H7 (cell line): ENCODE measurements around the gene CAPN3. TPM values are rescaled to one million over a fixed set of nuclear protein-coding genes. Genes with fewer than 3 reads are reported as not detected.

Experiments
- DNase-seq: peaks from one replicate; pipeline ENCODE4 v3.0.0; 2012
- H3K27me3 ChIP-seq: 2 replicates; pipeline ENCODE4 v1.6.0; 2011; ENCODE audit warnings: mild to moderate bottlenecking, low read length; ENCODE audit not compliant: control insufficient read depth, insufficient read depth
- H3K36me3 ChIP-seq: replicated peaks from 2 replicates; pipeline ENCODE4 v1.5.1; 2011; ENCODE audit warnings: low read length; ENCODE audit not compliant: control insufficient read depth, insufficient read depth
- H3K4me3 ChIP-seq: 2 replicates; pipeline ENCODE4 v1.5.1; 2011; ENCODE audit warnings: low read depth, mild to moderate bottlenecking, control low read depth, low read length, moderate library complexity; ENCODE audit not compliant: insufficient read depth
- total RNA-seq: library from RNA; depleted of rRNA; stranded (reverse); fragments of >200 nt; shearing (Covaris generic); gene quantifications from 2 replicates; pipeline ENCODE4 v1.2.3, GENCODE V29; 2014

CAPN3 gene
- total RNA-seq, 1 experiment from 2014 or later = not detected

DNA sequence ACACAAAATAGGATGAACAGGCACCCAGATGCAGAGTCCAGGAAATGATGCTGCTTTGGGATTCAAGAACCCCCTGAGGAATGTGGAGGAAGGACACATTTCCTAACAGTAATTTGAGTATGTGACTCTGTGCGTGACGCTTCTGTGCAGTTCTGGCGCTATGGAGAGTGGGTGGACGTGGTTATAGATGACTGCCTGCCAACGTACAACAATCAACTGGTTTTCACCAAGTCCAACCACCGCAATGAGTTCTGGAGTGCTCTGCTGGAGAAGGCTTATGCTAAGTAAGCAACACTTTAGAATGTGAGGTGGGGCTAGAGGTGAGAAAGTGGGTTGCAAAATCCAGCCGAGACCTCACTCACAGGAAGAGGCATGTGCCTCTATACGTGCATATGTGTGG, 28.3 kb downstream of the CAPN3 start:
- peaks cover 10% of the 10 kb centered on the region; the same call in 1 of the 2 replicates for H3K27me3 ChIP-seq
- DNase-seq = no peak
- H3K4me3 ChIP-seq = no peak overlapping the region
- H3K36me3 ChIP-seq = no peaks in the 10 kb centered on the region

GRCh38 chr15:42392309-42393024, 33.2 kb downstream of the CAPN3 start:
- no peak overlapping the region for H3K4me3 ChIP-seq
- no peak for DNase-seq

GRCh38 chr15:42394106-42394505, 34.8 kb downstream of the CAPN3 start:
- Histone ChIP-seq H3K4me3 (no peak overlapping the region), H3K36me3 (no peaks in the 10 kb centered on the region), H3K27me3 (no peaks in the 10 kb centered on the region; the same call in 1 of the 2 replicates)
- no peak for DNase-seq

More at GRCh38 chr15:42392309-42393024, 33.2 kb downstream of the CAPN3 start:
- H3K27me3 ChIP-seq = no peaks in the 10 kb centered on the region; the same call in 1 of the 2 replicates
- no peaks in the 10 kb centered on the region for H3K36me3 ChIP-seq

- DNase-seq = no peak
- H3K27me3 ChIP-seq = no peaks in the 10 kb centered on the region; the same call in 1 of the 2 replicates
- H3K4me3 ChIP-seq = no peak overlapping the region
- no peaks in the 10 kb centered on the region for H3K36me3 ChIP-seq
Observed at GRCh38 chr15:42395838-42396237, 36.5 kb downstream of the CAPN3 start.

DNA sequence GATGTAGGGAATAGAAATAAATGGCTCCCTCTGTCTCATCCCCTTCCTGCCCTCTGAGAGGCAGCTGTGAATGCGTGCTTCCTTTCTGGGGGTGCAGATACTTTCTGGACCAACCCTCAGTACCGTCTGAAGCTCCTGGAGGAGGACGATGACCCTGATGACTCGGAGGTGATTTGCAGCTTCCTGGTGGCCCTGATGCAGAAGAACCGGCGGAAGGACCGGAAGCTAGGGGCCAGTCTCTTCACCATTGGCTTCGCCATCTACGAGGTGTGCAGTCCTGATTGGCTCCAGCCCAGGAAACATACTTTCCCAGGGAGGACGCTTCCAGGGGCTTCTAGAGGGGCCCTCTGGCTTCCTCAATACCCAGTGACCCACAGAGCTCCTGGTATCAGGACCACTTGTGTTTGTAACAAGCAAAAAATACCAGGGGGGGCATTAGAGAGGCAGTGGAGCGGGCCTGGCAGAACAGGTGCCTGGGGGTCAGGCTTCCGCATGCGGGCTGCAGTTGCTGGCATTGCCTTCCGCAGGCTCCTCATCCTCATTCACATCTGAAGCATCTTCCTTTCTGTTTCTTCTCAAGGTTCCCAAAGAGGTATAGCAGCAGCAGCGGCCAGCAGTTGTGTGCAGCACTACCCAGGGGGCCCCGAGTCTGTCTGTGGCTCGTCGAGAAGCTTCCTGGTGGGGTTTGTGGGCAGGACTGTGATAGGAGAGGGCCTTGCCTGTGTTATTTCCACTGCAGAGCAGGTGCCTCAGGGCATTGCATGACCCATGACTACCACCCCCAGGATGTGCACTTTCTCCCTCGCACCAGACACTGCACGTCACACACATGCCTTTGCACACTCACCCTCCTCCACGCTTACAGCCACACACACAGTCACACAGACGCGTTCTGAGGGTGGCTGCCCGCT, 42.5 kb downstream of the CAPN3 start:
- Histone ChIP-seq H3K36me3 (no peaks in the 10 kb centered on the region), H3K27me3 (no peaks in the 10 kb centered on the region; the same call in 1 of the 2 replicates), H3K4me3 (no peak overlapping the region)
- DNase-seq = peak; percentile 8

GRCh38 chr15:42402455-42403205, 43.3 kb downstream of the CAPN3 start:
- Histone ChIP-seq H3K27me3 (no peaks in the 10 kb centered on the region), H3K4me3 (no peak overlapping the region), H3K36me3 (no peaks in the 10 kb centered on the region)
- DNase-seq = no peak

GRCh38 chr15:42403389-42403788, 44.1 kb downstream of the CAPN3 start:
- H3K4me3 ChIP-seq = no peak overlapping the region
- no peaks in the 10 kb centered on the region for H3K27me3 ChIP-seq
- no peak for DNase-seq
- H3K36me3 ChIP-seq = no peaks in the 10 kb centered on the region

- DNase-seq = no peak
- Histone ChIP-seq H3K4me3 (no peak overlapping the region), H3K36me3 (no peaks in the 10 kb centered on the region), H3K27me3 (no peaks in the 10 kb centered on the region)
Observed at GRCh38 chr15:42404461-42405235, 45.3 kb downstream of the CAPN3 start.

- H3K36me3 ChIP-seq = no peaks in the 10 kb centered on the region
- no peak for DNase-seq
- H3K27me3 ChIP-seq = no peaks in the 10 kb centered on the region
- H3K4me3 ChIP-seq = no peak overlapping the region
Observed at GRCh38 chr15:42405863-42406482, 46.7 kb downstream of the CAPN3 start.

DNA sequence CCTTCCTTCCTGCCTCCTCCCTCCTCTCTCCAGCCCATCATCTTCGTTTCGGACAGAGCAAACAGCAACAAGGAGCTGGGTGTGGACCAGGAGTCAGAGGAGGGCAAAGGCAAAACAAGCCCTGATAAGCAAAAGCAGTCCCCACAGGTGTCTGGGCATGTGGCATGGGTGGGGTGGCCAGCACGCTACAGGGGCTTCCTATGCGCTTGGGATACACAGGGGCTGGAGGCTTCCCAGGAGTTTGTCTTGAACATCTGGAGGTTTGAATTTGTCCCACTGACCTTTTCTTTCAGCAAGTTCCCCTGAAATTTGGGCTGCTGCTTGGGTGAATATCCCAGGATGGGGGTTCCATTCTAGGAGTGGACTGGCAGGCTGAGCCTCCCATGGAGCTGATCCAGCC, 48.9 kb downstream of the CAPN3 start:
- DNase-seq = no peak
- peaks cover 1% of the 10 kb centered on the region for H3K36me3 ChIP-seq
- H3K27me3 ChIP-seq = no peaks in the 10 kb centered on the region
- H3K4me3 ChIP-seq = no peak overlapping the region

- DNase-seq = no peak
- H3K4me3 ChIP-seq = no peak overlapping the region
- peaks cover 1% of the 10 kb centered on the region for H3K36me3 ChIP-seq
- no peaks in the 10 kb centered on the region for H3K27me3 ChIP-seq
Observed at GRCh38 chr15:42409011-42409410, 49.7 kb downstream of the CAPN3 start.

DNA sequence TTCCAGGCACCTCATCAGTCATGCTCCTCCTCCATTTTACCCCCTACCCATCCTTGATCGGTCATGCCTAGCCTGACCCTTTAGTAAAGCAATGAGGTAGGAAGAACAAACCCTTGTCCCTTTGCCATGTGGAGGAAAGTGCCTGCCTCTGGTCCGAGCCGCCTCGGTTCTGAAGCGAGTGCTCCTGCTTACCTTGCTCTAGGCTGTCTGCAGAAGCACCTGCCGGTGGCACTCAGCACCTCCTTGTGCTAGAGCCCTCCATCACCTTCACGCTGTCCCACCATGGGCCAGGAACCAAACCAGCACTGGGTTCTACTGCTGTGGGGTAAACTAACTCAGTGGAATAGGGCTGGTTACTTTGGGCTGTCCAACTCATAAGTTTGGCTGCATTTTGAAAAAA, 52.6 kb downstream of the CAPN3 start:
- H3K36me3 ChIP-seq = peaks cover 5% of the 10 kb centered on the region
- H3K27me3 ChIP-seq = no peaks in the 10 kb centered on the region
- no peak overlapping the region for H3K4me3 ChIP-seq
- DNase-seq = no peak

GRCh38 chr15:42413920-42414319, 54.6 kb downstream of the CAPN3 start:
- Histone ChIP-seq H3K27me3 (no peaks in the 10 kb centered on the region), H3K4me3 (no peak overlapping the region), H3K36me3 (peaks cover 7% of the 10 kb centered on the region)
- no peak for DNase-seq
